ENCODE measurements around the gene PTPRN2. TPM values are rescaled to one million over a fixed set of nuclear protein-coding genes. Genes with fewer than 3 reads are reported as not detected.

The PTPRN2 gene
- total RNA-seq, 4 donors from 2014 or later, result 14.9 to 34.3 (median 21.3) TPM

DNA sequence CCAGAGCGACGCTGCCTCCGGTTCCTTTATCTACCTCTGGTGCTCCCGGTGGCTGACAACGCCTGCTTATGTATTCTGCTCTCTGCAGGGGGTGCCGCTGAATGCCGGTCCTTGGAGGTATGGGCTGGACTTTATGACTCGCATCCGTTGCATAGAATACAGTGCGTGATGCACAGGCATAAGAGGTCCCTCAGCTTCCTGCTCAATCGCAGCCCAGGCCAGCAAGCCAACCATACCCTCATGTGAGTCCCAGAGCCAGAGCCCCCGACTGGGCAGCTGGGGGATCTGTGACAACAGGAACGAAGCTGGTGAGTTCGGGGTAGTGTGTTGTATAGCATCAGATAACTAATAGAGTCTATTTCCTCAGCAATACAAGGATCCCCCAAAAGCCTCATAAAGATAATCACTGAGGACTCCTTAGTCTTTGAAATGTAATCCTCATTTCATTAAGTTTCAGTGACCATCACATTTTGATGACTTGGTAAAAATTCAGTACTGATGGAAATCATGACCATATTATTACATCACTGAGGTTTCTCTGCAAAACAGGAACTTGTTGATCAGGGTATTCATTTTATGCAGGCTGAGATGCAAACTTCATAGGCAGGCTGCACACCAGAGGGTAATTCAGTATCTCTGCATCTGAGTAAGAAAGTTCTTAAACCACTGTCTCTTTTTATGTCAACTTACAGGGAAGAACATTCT lies 607.8 kb downstream of the PTPRN2 start:
- no peak for TF ChIP-seq POLR2A (IDR thresholded peaks at IDR 0.05)
- TF ChIP-seq, protein P1, sequence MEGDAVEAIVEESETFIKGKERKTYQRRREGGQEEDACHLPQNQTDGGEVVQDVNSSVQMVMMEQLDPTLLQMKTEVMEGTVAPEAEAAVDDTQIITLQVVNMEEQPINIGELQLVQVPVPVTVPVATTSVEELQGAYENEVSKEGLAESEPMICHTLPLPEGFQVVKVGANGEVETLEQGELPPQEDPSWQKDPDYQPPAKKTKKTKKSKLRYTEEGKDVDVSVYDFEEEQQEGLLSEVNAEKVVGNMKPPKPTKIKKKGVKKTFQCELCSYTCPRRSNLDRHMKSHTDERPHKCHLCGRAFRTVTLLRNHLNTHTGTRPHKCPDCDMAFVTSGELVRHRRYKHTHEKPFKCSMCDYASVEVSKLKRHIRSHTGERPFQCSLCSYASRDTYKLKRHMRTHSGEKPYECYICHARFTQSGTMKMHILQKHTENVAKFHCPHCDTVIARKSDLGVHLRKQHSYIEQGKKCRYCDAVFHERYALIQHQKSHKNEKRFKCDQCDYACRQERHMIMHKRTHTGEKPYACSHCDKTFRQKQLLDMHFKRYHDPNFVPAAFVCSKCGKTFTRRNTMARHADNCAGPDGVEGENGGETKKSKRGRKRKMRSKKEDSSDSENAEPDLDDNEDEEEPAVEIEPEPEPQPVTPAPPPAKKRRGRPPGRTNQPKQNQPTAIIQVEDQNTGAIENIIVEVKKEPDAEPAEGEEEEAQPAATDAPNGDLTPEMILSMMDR (IDR thresholded peaks at IDR 0.05), result no peak
- H3K4me1 ChIP-seq, result no peaks in the 10 kb centered on the region
- DNase-seq, result peak in 1 of 3 donors; percentile 41
- no peaks in the 10 kb centered on the region for H3K36me3 ChIP-seq
- no peaks in the 10 kb centered on the region for H3K27me3 ChIP-seq
- H3K4me3 ChIP-seq, result no peak overlapping the region
- peaks cover 0 to 7% (median 2%) of the 10 kb centered on the region in 4 donors for H3K9me3 ChIP-seq
- no peak overlapping the region for H3K27ac ChIP-seq

GRCh38 chr7:157978766-157979165 lies 608.9 kb downstream of the PTPRN2 start:
- no peak overlapping the region for H3K27ac ChIP-seq
- DNase-seq, result peak in 1 of 3 donors; percentile 26
- H3K27me3 ChIP-seq, result no peaks in the 10 kb centered on the region
- no peaks in the 10 kb centered on the region for H3K36me3 ChIP-seq
- H3K9me3 ChIP-seq, result peaks cover 0 to 17% (median 7%) of the 10 kb centered on the region in 4 donors
- H3K4me1 ChIP-seq, result no peaks in the 10 kb centered on the region
- H3K4me3 ChIP-seq, result no peak overlapping the region
- TF ChIP-seq, protein P1 (IDR thresholded peaks at IDR 0.05), result no peak
- TF ChIP-seq POLR2A (IDR thresholded peaks at IDR 0.05), result no peak

DNA sequence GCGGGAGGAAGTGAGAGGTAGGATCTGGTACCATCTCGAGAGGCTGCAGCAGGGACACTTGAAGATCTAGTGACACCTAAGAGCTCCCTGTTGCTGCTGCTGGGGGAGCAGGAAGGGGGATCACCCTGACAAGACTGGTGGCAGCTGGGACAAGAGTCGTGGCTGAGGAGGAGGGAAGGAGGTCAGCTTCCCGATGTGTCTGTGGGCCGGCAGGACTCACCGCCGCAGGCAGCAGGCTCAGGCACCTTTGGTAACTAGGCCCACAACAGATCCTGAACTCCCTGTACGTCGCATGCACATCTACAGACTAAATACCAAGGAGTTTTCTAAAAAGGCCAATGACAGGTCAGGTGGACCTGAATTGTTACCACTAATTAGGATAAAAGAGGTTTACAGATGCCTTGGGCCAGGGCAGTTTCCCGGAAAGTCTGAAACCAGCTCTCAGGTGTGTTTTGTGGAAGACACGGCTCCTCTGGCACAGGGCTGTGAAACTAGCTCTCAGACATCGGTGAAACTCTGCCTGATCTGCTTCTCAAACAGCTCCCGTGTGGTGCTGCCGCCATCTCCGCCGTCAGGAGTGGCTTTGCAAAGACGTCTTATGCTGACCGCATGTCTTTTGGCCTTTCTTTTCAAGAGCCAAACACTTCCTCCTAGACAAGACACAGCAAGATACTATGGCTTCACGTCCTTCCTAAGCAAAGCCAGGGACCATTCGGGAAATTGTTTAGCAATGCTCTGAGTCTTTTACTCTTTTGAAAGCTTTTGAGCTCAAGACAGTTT lies 609.7 kb downstream of the PTPRN2 start:
- H3K27ac ChIP-seq, result no peak overlapping the region
- H3K27me3 ChIP-seq, result no peaks in the 10 kb centered on the region
- peaks cover 0 to 20% (median 9%) of the 10 kb centered on the region in 4 donors for H3K9me3 ChIP-seq
- no peaks in the 10 kb centered on the region for H3K4me1 ChIP-seq
- H3K4me3 ChIP-seq, result no peak overlapping the region
- DNase-seq, result no peak
- no peak for TF ChIP-seq POLR2A (IDR thresholded peaks at IDR 0.05)
- TF ChIP-seq, protein P1 (IDR thresholded peaks at IDR 0.05), result no peak
- no peaks in the 10 kb centered on the region for H3K36me3 ChIP-seq

DNA sequence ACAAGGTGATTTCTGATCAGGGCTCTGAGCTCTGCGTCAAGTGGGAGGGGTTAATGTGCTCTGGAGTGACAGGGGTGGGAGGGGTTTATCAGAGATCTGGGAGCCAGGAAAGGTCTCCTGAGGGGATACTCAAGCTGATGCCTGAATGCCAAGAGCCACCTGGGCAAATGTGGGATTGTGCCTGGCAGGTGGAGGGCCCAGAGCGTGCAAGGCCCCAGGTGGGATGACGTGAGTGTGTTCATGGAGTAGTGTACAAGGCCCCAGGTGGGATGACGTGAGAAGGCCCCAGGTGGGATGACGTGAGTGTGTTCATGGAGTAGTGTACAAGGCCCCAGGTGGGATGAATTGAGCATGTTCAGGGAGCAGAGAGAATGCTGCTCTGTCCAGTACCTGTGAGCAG lies 610.3 kb downstream of the PTPRN2 start:
- Histone ChIP-seq H3K27ac (no peak overlapping the region), H3K4me1 (no peaks in the 10 kb centered on the region), H3K4me3 (no peak overlapping the region)

GRCh38 chr7:157976406-157976805 lies 611.2 kb downstream of the PTPRN2 start:
- TF ChIP-seq, protein P1 (IDR thresholded peaks at IDR 0.05), result no peak
- no peak for TF ChIP-seq POLR2A (IDR thresholded peaks at IDR 0.05)
- no peak overlapping the region for H3K4me3 ChIP-seq
- H3K4me1 ChIP-seq, result no peaks in the 10 kb centered on the region
- H3K36me3 ChIP-seq, result no peaks in the 10 kb centered on the region
- peaks cover 0 to 20% (median 9%) of the 10 kb centered on the region in 4 donors for H3K9me3 ChIP-seq
- no peak for DNase-seq
- no peaks in the 10 kb centered on the region for H3K27me3 ChIP-seq
- no peak overlapping the region for H3K27ac ChIP-seq

More for the DNA sequence above, 610.3 kb downstream of the PTPRN2 start:
- no peaks in the 10 kb centered on the region for H3K27me3 ChIP-seq
- H3K9me3 ChIP-seq, result peaks cover 0 to 20% (median 9%) of the 10 kb centered on the region in 4 donors
- DNase-seq, result no peak
- no peak for TF ChIP-seq POLR2A (IDR thresholded peaks at IDR 0.05)
- TF ChIP-seq, protein P1 (IDR thresholded peaks at IDR 0.05), result no peak
- H3K36me3 ChIP-seq, result no peaks in the 10 kb centered on the region
